Inferior parietal cortex (tissue), 1 donor: ENCODE results near the gene CSF2.

Experiments used
- DNase-seq: peaks from one replicate; pipeline ENCODE4 v3.0.0-alpha.2; 2016; ENCODE audit errors: extremely low spot score

The CSF2 gene

GRCh38 chr5:132073231-132074013 lies at the start of gene CSF2:
Gene CSF2 (plus strand): TSS chr5:132073789. CDS start chr5:132073824, 35 bp downstream.
- no peak for DNase-seq

- no peak for DNase-seq
Measured at GRCh38 chr5:132024117-132024435, 49.5 kb upstream of the CSF2 start.

- no peak for DNase-seq
Measured at GRCh38 chr5:132024789-132025402, 48.7 kb upstream of the CSF2 start.

GRCh38 chr5:132025403-132025971 lies 48.1 kb upstream of the CSF2 start:
- no peak for DNase-seq

GRCh38 chr5:132026516-132027008 lies 47.0 kb upstream of the CSF2 start:
- DNase-seq: no peak

- DNase-seq: no peak
Measured at GRCh38 chr5:132027027-132027426, 46.6 kb upstream of the CSF2 start.

- DNase-seq: no peak
Measured at GRCh38 chr5:132029609-132030330, 43.8 kb upstream of the CSF2 start.

GRCh38 chr5:132030610-132031009 lies 43.0 kb upstream of the CSF2 start:
- no peak for DNase-seq

- no peak for DNase-seq
Measured at GRCh38 chr5:132032196-132032595, 41.4 kb upstream of the CSF2 start.

- DNase-seq: no peak
Measured at GRCh38 chr5:132033122-132033521, 40.5 kb upstream of the CSF2 start.

GRCh38 chr5:132037353-132037752 lies 36.2 kb upstream of the CSF2 start:
- DNase-seq: no peak

GRCh38 chr5:132044207-132044606 lies 29.4 kb upstream of the CSF2 start:
- DNase-seq: no peak

GRCh38 chr5:132046880-132047299 lies 26.7 kb upstream of the CSF2 start:
- no peak for DNase-seq

GRCh38 chr5:132049093-132049492 lies 24.5 kb upstream of the CSF2 start:
- DNase-seq: no peak

GRCh38 chr5:132049559-132049958 lies 24.0 kb upstream of the CSF2 start:
- DNase-seq: no peak

GRCh38 chr5:132050136-132050535 lies 23.5 kb upstream of the CSF2 start:
- peak; percentile 16 for DNase-seq

- DNase-seq: no peak
Measured at GRCh38 chr5:132050661-132051552, 22.7 kb upstream of the CSF2 start.

- no peak for DNase-seq
Measured at GRCh38 chr5:132052520-132052919, 21.1 kb upstream of the CSF2 start.

GRCh38 chr5:132053483-132053882 lies 20.1 kb upstream of the CSF2 start:
- no peak for DNase-seq

GRCh38 chr5:132054031-132054696 lies 19.4 kb upstream of the CSF2 start:
- DNase-seq: no peak
